Adrenal gland (tissue), 12 donors: ENCODE measurements around the gene NPPB. TPM values are rescaled to one million over a fixed set of nuclear protein-coding genes. Genes with fewer than 3 reads are reported as not detected.

Experiments used
- DNase-seq, 7 donors: peaks; one replicate each; pipeline ENCODE4 v3.0.0-alpha.2; 2019 to 2020
- H3K27ac ChIP-seq, 5 donors: fragments of 200-600 bp; sonication (generic) in 4 of 5; 1 replicate in 3 of 5; 2 replicates in 2 of 5; pipeline versions ENCODE4 v1.5.1 to v1.8.0; 2016 to 2020; ENCODE audit warnings: mild to moderate bottlenecking in 1 of 5
- H3K27me3 ChIP-seq: fragments of 200-600 bp; 2 replicates; pipeline ENCODE4 v1.8.0; 2021
- H3K36me3 ChIP-seq, 2 donors: fragments of 200-600 bp; replicated peaks in 1 of 2; 1 replicate in 1 of 2; 2 replicates in 1 of 2; pipeline versions ENCODE4 v1.5.1 to v1.8.0; 2018 to 2022
- H3K4me1 ChIP-seq, 2 donors: fragments of 200-600 bp; replicated peaks in 1 of 2; 1 replicate in 1 of 2; 2 replicates in 1 of 2; pipeline versions ENCODE4 v1.5.1 to v1.8.0; 2018 to 2021
- H3K4me3 ChIP-seq, 4 donors: fragments of 200-600 bp; sonication (generic) in 3 of 4; one replicate each; pipeline ENCODE4 v1.5.1; 2016 to 2018
- H3K9me3 ChIP-seq, 3 donors: fragments of 200-600 bp; sonication (generic) in 1 of 3; replicated peaks in 1 of 3; 1 replicate in 2 of 3; 2 replicates in 1 of 3; pipeline versions ENCODE4 v1.5.1 to v1.8.0; 2016 to 2021
- CTCF ChIP-seq, 6 experiments: fragments of 450-650 bp in 4 of 6; fragments of 200-600 bp in 2 of 6; sonication (generic) in 1 of 6; IDR thresholded peaks; 1 replicate in 5 of 6; 2 replicates in 1 of 6; pipeline versions ENCODE4 v1.5.1 to v1.8.0; 2016 to 2021; ENCODE audit warnings: antibody characterized with exemption in 6 of 6, mild to moderate bottlenecking in 2 of 6, moderate library complexity in 1 of 6
- POLR2A ChIP-seq, 2 donors: fragments of 450-650 bp; IDR thresholded peaks; one replicate each; pipeline ENCODE4 v1.6.1; 2017; ENCODE audit warnings: antibody characterized with exemption in 2 of 2, mild to moderate bottlenecking in 2 of 2, moderate library complexity in 1 of 2
- WGBS, 4 donors: extraction: QIAGEN DNeasy Blood & Tissue Kit in 2 of 4; methylation state at CpG; one replicate each; pipeline versions ENCODE4 v1.1.5 to v1.1.7; 2013 to 2017; 5-methylcytosine and 5-hydroxymethylcytosine counted together
- intact Hi-C, 2 donors: fragments of 100-400 bp; cut with DNase I; formaldehyde crosslinking; loops; one replicate each; pipeline versions ENCODE4 v1.14.1 to v1.15.0; 2022 to 2023
- polyA plus RNA-seq, 3 donors: library from polyadenylated mRNA; stranded (reverse); fragments of 200-250 nt in 2 of 3; fragments of 350-450 nt in 1 of 3; fragmentation: Illumina TruSeq in 1 of 3; extraction: RNeasy Lipid Tissue Mini Kit (QIAGEN cat#74804) in 1 of 3; gene quantifications; one replicate each; pipeline ENCODE4 v1.2.3, GENCODE V29; 2013 to 2014
- total RNA-seq, 9 donors: library from RNA; depleted of rRNA in 4 of 9; stranded (reverse); fragments of >200 nt in 4 of 9; fragments of 120-200 nt in 1 of 9; fragmentation: NEBNext Ultra II Directional in 1 of 9; extraction: Animal tissue kit (Norgen Biotek cat#: 25700) in 1 of 9; gene quantifications; one replicate each; pipeline versions ENCODE4 v1.1.0 to v1.2.4, GENCODE V29; 2013 to 2023
- donor health status: healthy with polysubstance abuse.
- donor health status: Bipolar disorder and iron deficiency.
- donor health status: DM: yes; HTN: yes; CAD: no.
- donor health status: DM: no; HTN: no; CAD: no.
- donor health status: DM: no; HTN: no; CAD: no.
- donor health status: DM: yes; HTN: yes; CAD: no.

NPPB gene
- total and polyA plus RNA-seq, 12 donors: 1.1 TPM; not detected in 11

GRCh38 chr1:11880911-11881748 lies 22.4 kb upstream of the NPPB start:
- H3K27ac ChIP-seq: peak overlapping the region in 1 of 5 donors; percentile 34
- WGBS, 4 donors: 52 to 67% (median 57%) methylated on average over 5 to 10 of the region's 10 CpGs
- peak in 4 of 7 donors; percentile 19 to 76 (median 24) for DNase-seq

GRCh38 chr1:11880181-11880575 lies 21.4 kb upstream of the NPPB start:
- no peaks in the 10 kb centered on the region for H3K9me3 ChIP-seq
- 64 to 88% (median 71%) methylated on average over 6 to 12 of the region's 12 CpGs for WGBS, 4 donors
- no peaks in the 10 kb centered on the region for H3K27me3 ChIP-seq
- no peak for DNase-seq
- no peaks in the 10 kb centered on the region for H3K36me3 ChIP-seq
- H3K27ac ChIP-seq: peak overlapping the region in 1 of 5 donors; percentile 34
- TF ChIP-seq POLR2A (IDR thresholded peaks at IDR 0.05) (no peak), CTCF (IDR thresholded peaks at IDR 0.05) (no peak)
- H3K4me1 ChIP-seq: peaks cover 4 to 7% of the 10 kb centered on the region in 2 donors
- H3K4me3 ChIP-seq: no peak overlapping the region
- intact Hi-C loops: no loop called here

More at GRCh38 chr1:11880911-11881748, 22.4 kb upstream of the NPPB start:
- H3K36me3 ChIP-seq: no peaks in the 10 kb centered on the region
- TF ChIP-seq POLR2A (IDR thresholded peaks at IDR 0.05) (no peak), CTCF (IDR thresholded peaks at IDR 0.05) (no peak)
- H3K27me3 ChIP-seq: no peaks in the 10 kb centered on the region
- peaks cover 4 to 7% of the 10 kb centered on the region in 2 donors for H3K4me1 ChIP-seq
- H3K9me3 ChIP-seq: no peaks in the 10 kb centered on the region
- H3K4me3 ChIP-seq: no peak overlapping the region
- intact Hi-C loops: no loop called here

- Histone ChIP-seq H3K9me3 (no peaks in the 10 kb centered on the region), H3K4me1 (peaks cover 4 to 7% of the 10 kb centered on the region in 2 donors), H3K27ac (no peak overlapping the region), H3K27me3 (no peaks in the 10 kb centered on the region), H3K36me3 (no peaks in the 10 kb centered on the region), H3K4me3 (no peak overlapping the region)
- 79 to 81% (median 80%) methylated on average over 14 to 28 of the region's 28 CpGs for WGBS, 4 donors
- DNase-seq: no peak
- intact Hi-C loops: no loop called here
- TF ChIP-seq POLR2A (IDR thresholded peaks at IDR 0.05) (no peak), CTCF (IDR thresholded peaks at IDR 0.05) (no peak)
These were observed 20.8 kb upstream of the NPPB start for GRCh38 chr1:11879311-11880180.

DNA sequence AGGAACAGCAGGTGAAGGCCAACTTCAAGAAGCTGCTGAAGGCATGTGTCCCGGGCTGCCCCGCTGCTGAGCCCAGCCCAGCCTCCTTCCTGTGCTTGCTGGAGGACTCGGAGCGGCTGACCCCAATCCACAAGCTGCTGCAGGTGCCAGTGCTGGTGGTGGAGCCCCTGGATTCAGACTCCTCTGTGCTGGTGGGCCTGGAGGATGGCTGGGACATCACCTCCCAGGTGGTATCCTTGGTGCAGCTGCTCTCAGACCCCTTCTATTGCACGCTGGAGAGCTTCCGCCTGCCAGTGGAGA lies 20.1 kb upstream of the NPPB start:
- H3K36me3 ChIP-seq: no peaks in the 10 kb centered on the region
- no peaks in the 10 kb centered on the region for H3K9me3 ChIP-seq
- no peak for DNase-seq
- 72 to 77% (median 75%) methylated on average over 2 to 6 of the region's 6 CpGs; no CpG with 5 or more reads in 1 of the 4 donors for WGBS, 4 donors
- H3K4me3 ChIP-seq: no peak overlapping the region
- TF ChIP-seq CTCF (IDR thresholded peaks at IDR 0.05) (no peak), POLR2A (IDR thresholded peaks at IDR 0.05) (no peak)
- intact Hi-C loops: no loop called here
- H3K27ac ChIP-seq: no peak overlapping the region
- H3K27me3 ChIP-seq: no peaks in the 10 kb centered on the region
- peaks cover 4 to 7% of the 10 kb centered on the region in 2 donors for H3K4me1 ChIP-seq
